Ecto neural progenitor cell (in vitro differentiated cells): Measurements from ENCODE around the gene HSF2.

ENCODE experiments used
- DNase-seq: peaks from one replicate; pipeline ENCODE4 v3.0.0-alpha.2; 2018; ENCODE audit warnings: low spot score

HSF2 gene, protein sequence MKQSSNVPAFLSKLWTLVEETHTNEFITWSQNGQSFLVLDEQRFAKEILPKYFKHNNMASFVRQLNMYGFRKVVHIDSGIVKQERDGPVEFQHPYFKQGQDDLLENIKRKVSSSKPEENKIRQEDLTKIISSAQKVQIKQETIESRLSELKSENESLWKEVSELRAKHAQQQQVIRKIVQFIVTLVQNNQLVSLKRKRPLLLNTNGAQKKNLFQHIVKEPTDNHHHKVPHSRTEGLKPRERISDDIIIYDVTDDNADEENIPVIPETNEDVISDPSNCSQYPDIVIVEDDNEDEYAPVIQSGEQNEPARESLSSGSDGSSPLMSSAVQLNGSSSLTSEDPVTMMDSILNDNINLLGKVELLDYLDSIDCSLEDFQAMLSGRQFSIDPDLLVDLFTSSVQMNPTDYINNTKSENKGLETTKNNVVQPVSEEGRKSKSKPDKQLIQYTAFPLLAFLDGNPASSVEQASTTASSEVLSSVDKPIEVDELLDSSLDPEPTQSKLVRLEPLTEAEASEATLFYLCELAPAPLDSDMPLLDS

GRCh38 chr6:122399348-122400120 is at the start of gene HSF2:
TSS of gene HSF2 (plus strand) at chr6:122399652. CDS start at chr6:122399738, 86 bp downstream.
- DNase-seq = peak; percentile 98

DNA sequence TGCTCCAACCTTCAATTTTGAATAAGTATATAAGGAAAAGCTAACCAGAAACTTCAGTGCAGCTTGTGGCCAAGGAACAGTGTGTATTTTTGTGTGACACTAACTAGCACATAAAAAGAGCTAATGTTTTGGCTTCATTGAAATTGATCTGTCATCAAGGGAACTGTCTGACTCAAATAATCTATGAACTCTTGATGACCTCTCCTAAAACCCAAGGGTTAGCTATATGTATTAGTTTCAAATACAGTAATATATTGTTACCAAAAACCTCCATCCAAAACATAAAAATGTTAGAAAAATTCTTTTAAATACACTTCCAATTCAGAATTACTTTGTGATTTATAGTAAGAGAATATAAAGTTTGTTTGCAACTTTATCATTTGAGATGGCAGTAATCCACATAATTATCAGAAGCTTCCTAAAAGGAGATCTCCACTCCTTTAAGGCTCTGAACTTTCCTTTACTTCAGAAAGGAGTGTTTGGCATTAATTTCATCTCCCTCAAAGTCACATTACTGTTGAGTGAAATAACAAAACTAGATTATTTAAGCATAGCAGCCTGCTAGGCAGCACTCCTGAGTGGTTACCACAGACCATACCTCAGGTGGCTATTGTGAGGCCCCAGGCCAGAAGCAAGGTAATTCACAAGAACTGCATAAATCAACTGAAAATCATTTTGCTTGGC is 46.3 kb upstream of the HSF2 start:
- DNase-seq = no peak

DNA sequence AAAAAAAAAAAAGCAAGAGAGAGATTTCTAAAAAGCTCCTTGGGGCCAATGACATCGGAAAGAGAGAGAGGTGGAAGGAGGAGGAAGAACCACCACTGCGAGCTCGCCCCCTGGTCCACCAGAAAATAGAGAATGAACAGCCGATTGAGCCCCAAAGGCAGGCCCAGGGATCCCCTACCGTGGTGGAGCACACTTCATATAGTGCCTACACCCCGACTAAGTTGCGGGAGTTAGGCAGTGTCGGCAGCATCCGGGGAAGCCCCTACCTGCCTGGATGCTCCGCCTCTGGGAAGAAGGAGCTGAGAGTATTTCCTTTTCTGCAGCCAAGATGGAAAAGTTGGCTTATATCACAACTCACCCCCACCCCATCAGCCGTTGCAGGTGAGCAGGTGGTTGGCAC is 38.6 kb upstream of the HSF2 start:
- DNase-seq = no peak

DNA sequence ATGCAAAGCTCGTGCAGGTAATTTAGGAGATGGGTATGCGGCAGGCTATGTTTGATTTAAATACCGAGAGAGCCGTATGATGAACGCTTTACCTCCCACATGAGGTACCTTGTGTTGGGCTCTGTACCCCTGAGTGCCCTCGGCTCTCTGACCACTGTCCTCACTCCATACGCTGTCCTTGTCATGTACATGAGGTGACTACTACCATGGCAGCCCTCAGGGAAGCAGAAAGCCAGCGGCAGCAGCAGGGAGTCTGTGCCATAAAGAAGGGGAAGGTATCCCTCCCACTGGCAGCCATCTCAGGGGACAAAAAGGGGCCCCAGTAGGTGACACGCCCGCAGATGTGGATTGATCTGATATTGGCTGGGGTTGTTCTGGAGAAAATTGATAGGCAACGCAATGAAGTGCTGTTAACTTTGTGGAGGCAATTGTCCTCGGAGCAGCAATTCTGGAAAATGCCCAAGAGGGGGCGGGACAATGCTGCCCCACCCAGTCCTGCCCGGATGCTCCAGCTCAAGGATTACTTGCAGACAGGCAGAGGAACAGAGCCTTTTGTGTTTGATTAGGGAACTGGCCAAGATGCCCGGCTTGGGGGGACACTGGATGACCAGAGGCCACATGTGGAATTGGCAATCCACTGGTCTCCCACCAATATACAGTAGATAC is 38.0 kb upstream of the HSF2 start:
- DNase-seq = no peak

- no peak for DNase-seq
Observed at GRCh38 chr6:122363769-122364483, 35.5 kb upstream of the HSF2 start.

- DNase-seq = no peak
Observed at GRCh38 chr6:122365775-122366403, 33.6 kb upstream of the HSF2 start.

DNA sequence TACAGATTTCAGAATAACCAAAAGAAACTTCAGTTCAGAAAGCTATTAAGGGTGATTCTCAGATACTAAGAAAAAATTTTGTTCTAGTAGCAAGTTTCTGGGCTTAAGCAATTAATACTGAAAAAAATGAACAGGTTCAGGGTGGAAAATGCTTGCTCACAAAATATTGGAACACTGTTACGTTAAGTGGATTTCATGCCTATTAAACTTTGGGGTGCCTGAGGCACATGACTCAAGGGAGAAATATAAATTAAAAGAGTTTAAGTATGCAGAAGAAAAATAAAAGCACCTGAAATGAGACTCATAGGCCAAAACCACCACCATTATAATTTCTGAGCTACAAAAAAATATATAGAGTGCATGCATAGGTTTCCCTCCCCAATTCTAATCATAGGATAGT is 32.3 kb upstream of the HSF2 start:
- DNase-seq = no peak

GRCh38 chr6:122369536-122369935 is 29.9 kb upstream of the HSF2 start:
- DNase-seq = no peak

DNA sequence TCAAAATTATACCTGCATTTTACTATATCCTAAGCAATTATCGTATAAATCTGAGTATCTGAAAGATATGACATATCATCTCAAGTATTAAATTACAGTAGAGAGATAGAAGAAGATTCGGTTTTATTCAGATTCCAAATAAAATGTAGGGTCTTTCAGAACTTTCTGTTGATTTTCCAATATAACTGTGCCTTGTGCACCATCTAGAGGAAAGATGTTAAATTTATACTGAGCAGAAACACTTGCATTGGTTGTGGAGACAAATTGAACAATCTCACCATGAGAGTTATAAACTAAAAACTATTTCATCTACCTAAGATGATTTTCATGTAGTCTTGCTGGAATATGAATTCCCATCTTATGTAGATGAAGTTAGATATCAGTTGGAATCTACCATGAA is 26.8 kb upstream of the HSF2 start:
- DNase-seq = no peak

DNA sequence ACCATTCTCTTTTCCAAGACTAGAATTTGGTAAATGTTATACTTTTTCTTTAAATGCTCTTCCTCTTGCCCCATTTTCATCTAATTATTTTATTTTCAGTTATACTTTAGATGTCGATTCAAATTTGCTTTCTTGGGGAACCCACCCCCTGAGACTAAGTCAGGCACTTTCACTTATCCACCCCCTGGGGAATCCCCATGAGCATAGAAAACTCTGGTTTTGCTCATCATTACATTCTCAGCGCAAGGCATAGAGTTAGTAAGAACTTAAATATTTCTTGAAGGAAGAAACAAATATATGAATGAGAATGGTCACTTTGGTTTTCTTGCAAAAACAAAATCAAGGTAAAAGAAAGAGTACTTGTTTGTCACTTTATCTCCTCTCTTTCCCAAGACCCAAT is 25.1 kb upstream of the HSF2 start:
- DNase-seq = no peak

- DNase-seq = no peak
Observed at GRCh38 chr6:122376246-122376645, 23.2 kb upstream of the HSF2 start.

DNA sequence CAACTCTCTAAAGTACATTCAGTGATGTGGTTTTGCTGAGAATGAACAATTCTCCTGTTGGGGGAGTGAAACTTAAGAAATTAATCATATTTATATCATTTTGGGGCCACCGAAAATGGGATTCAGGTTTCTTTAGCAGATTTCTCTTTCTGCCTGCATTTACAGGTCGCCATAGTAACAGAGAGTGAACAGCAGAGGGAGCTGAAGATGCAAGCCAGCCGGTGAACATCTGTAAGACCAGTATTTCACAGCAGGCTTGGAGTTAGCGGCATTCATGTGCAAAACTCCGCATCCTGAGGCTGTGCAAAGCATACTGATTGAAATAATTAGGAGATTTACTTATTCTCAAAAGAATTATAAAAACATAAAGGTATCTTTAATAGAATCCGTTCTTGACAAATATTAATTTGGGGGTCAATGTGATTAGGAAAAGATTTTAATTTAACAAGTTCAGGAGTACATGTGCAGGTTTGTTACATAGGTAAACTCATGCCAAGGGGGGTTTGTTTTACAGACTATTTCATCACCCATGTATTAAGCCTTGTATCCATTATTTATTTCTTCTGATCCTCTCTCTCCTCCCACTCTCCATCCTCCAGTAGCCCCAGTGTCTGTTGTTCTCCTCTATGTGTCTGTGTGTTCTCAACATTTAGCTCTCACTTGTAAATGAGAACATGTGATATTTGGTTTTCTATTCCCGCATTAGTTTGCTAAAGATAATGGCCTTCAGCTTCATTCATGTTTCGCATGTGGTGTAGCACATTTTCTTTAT is 17.8 kb upstream of the HSF2 start:
- peak; percentile 58 for DNase-seq

DNA sequence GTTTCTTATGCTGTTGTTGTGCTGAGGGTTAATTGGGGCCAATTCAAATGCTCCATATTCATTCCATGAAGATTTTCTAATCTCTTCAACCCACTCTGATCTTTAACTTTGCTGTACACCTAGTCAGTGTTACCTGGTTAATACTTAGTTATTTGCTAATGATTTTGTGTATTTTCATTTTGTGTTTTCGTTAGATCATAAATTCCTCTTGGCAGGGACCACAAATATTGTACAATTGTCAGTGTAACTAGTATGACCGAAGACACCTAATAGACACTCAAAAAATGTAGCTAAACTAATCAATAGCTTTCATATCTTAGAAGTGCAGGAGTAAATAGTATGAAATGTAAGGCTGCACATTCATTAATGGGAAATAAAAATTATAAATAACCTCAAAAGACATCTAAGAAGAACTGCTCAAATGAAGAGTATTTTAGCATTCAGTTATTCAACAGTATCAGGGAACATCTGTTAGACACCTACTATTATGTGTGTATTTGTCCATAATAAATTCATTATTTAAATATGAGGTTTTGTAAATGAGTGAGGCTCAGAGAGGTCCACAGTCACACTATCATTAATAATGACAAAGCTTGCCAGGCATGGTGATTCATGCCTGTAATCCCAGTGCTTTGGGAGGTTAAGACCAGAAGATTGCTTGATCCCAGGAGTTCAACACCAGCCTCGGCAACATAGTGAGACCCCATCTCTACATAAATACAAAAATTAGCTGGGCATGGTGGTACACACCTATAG is 13.4 kb upstream of the HSF2 start:
- no peak for DNase-seq

DNA sequence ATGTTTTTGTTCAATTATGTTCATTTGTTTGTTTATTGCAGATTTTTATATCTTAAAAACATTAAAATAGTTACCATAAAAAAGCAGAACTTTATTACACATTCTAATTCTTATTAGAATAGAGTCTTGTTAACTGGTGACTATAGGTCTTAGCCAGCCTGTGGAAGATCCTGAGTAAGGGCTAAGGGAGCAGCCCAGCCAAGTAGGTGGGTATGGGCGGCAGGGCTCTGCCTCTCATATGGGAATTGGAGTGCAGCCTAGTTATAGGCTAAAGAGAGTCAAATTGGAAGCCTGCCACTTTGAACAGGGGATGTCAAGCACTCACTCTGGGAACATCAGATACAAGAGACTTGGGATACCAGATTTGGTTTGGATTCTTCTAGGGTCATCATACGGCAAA is 10.5 kb upstream of the HSF2 start:
- DNase-seq = no peak

DNA sequence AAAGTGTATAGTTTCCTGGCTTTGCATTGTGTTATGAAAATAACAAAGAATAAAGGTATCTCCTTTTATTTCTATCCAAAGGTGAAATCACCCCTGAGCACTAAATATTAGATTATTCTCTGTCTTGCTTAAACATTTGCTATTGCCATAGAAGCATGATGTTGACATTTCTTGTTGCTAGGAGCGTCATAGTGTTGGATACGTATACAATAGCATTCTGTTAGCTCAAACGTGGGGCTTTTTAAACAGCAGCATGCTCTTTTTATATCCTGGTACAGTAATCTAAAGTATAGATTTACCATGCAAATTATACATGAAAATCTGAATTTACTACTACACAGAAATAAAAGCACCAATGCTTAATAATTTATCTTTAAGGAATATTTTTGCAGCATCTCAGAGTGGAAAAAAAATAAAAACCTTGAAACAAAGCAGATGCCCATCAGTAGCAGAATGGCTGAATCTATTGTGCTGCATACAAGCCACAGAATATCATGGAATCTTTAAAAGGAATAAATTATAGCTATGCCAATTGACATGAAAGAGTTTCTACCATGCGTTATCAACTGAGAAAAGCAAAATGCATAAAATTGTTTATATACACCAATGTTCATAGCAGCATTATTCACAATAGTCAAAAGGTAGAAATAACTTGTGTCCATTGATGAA is 9.6 kb upstream of the HSF2 start:
- no peak for DNase-seq

DNA sequence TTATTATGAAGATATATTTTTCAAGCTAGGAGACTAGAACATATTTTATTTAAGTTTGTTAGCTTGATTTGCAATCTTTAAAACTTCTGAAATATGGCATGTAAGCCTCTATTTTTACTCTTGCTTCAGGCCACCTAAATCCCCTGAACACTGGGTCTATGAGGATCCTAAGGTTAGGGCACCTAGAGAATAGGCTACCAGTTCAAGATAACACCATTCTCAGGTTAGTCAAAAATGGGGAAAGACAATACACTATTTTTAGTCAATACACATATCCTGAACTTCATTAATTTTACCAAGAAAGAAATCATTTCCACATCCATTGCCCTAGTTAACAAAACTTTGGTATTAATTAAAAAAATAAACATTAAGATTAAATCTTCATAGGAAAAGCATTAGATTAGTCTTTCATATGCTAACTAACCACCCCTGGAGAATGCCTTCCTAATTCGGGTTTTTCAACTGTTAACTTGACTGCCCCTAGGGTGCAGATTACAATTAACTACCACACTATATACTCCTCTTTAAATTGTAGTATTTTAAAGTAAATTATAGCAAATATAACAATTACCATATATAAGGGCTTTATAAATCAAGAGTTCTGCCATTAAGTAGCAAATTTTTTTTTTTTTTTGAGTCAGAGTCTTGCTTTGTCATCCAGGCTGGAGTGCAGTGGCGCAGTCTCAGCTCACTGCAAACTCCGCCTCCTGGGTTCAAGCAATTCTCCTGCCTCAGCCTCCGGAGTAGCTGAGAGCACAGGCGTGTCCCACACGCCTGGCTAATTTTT is 6.7 kb upstream of the HSF2 start:
- no peak for DNase-seq

DNA sequence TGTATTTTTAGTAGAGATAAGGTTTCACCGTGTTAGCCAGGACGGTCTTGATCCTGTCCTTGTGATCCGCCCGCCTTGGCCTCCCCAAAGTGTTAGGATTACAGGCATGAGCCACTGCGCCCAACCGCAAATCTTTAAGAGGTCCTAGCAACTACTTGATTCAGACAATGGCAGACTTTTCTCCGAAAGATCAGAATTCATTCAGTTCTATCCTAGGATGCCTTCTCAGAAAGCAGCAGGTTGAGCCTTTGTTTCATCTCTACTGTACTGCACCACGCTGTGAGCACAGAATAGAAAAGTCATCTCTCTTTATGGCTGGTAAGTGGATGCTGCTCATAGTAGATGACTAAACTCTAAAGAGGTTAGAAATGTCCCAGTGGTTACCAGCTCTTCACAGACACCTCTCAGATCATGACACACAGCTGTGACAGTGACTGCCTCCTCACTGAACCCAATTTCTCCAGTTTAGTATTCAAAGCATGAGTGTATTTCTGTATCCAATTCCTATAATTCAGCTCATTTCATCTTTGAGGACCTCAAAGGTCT is 6.0 kb upstream of the HSF2 start:
- peak; percentile 50 for DNase-seq

- no peak for DNase-seq
Observed at GRCh38 chr6:122394016-122394415, 5.4 kb upstream of the HSF2 start.
